HEK293 (cell line): ENCODE data around the gene COQ8A.

Experiments
- CTCF ChIA-PET: fragments of 350-600 bp; formaldehyde crosslinking; extraction: SDS; loops from one replicate; lab custom pipeline; 2021; ENCODE audit warnings: antibody characterized with exemption; lab: Yijun Ruan, JAX
- POLR2A ChIA-PET: fragments of 300-600 bp; formaldehyde crosslinking; extraction: SDS; loops from one replicate; lab custom pipeline; 2020; ENCODE audit warnings: antibody characterized with exemption, inconsistent platforms; lab: Yijun Ruan, JAX
- H3K27ac ChIP-seq: fragments of 200-500 bp; sonication (Bioruptor generic); 2 replicates; pipeline ENCODE4 v1.5.1; 2014; ENCODE audit warnings: low read depth, low read length, control low read depth, inconsistent platforms; ENCODE audit errors: extremely low read depth
- H3K36me3 ChIP-seq, 2 experiments: fragments of 200-500 bp in 1 of 2; sonication (Bioruptor generic) in 1 of 2; 1 replicate in 1 of 2; 2 replicates in 1 of 2; pipeline ENCODE4 v1.5.1; 2014 to 2017; ENCODE audit warnings: inconsistent platforms in 2 of 2, low read length in 2 of 2; ENCODE audit not compliant: control insufficient read depth in 2 of 2, insufficient read depth in 1 of 2
- H3K4me1 ChIP-seq: fragments of 200-500 bp; sonication (Bioruptor generic); 2 replicates; pipeline ENCODE4 v1.5.1; 2014; ENCODE audit warnings: mild to moderate bottlenecking, low read length, inconsistent platforms; ENCODE audit not compliant: control insufficient read depth, insufficient read depth
- H3K4me3 ChIP-seq: 2 replicates; pipeline ENCODE4 v1.5.1; 2011; ENCODE audit warnings: low read depth, mild to moderate bottlenecking, control low read depth, low read length, moderate library complexity
- H3K9me3 ChIP-seq: fragments of 200-500 bp; sonication (Bioruptor generic); 2 replicates; pipeline ENCODE4 v1.5.1; 2014; ENCODE audit warnings: low read depth, low read length, inconsistent platforms; ENCODE audit not compliant: control insufficient read depth, insufficient read depth
- FEZF1 ChIP-seq: fragments of 450-650 bp; formaldehyde crosslinking; IDR thresholded peaks from 2 replicates; pipeline ENCODE4 v1.5.1; 2016; ENCODE audit warnings: missing biosample characterization, missing genetic modification characterization
- REST ChIP-seq: fragments of 450-650 bp; formaldehyde crosslinking; IDR thresholded peaks from 2 replicates; pipeline ENCODE4 v1.5.1; 2016; ENCODE audit warnings: missing biosample characterization, missing genetic modification characterization
- TRIM28 ChIP-seq: IDR thresholded peaks from 2 replicates; pipeline ENCODE4 v1.6.1; 2011; ENCODE audit warnings: low read length, control low read depth, borderline replicate concordance
- ZBTB49 ChIP-seq: fragments of 450-650 bp; formaldehyde crosslinking; IDR thresholded peaks from 2 replicates; pipeline ENCODE4 v1.5.1; 2016; ENCODE audit warnings: missing biosample characterization, missing genetic modification characterization, low read depth
- ZFHX2 ChIP-seq: fragments of 450-650 bp; formaldehyde crosslinking; conservative IDR thresholded peaks from 2 replicates; pipeline ENCODE4 v1.5.1; 2016; ENCODE audit warnings: missing biosample characterization, missing genetic modification characterization
- ZFP37 ChIP-seq: fragments of 450-650 bp; formaldehyde crosslinking; IDR thresholded peaks from 2 replicates; pipeline ENCODE4 v1.5.1; 2016; ENCODE audit warnings: missing biosample characterization, missing genetic modification characterization
- ZNF10 ChIP-seq: fragments of 450-650 bp; formaldehyde crosslinking; IDR thresholded peaks from 2 replicates; pipeline ENCODE4 v1.5.1; 2017; ENCODE audit warnings: missing biosample characterization, missing genetic modification characterization
- ZNF133 ChIP-seq: fragments of 450-650 bp; formaldehyde crosslinking; IDR thresholded peaks from 2 replicates; pipeline ENCODE4 v1.5.1; 2016; ENCODE audit warnings: missing biosample characterization, missing genetic modification characterization
- ZNF148 ChIP-seq: fragments of 450-650 bp; formaldehyde crosslinking; IDR thresholded peaks from 2 replicates; pipeline ENCODE4 v1.5.0; 2017; ENCODE audit warnings: missing biosample characterization, missing genetic modification characterization, borderline replicate concordance
- ZNF155 ChIP-seq: fragments of 450-650 bp; formaldehyde crosslinking; IDR thresholded peaks from 2 replicates; pipeline ENCODE4 v1.5.1; 2016; ENCODE audit warnings: missing biosample characterization, missing genetic modification characterization
- ZNF174 ChIP-seq: fragments of 450-650 bp; formaldehyde crosslinking; IDR thresholded peaks from 2 replicates; pipeline ENCODE4 v1.5.0; 2017; ENCODE audit warnings: missing biosample characterization, mild to moderate bottlenecking, missing genetic modification characterization
- ZNF324 ChIP-seq: fragments of 450-650 bp; formaldehyde crosslinking; IDR thresholded peaks from 2 replicates; pipeline ENCODE4 v1.5.1; 2016; ENCODE audit warnings: missing biosample characterization, missing genetic modification characterization
- ZNF362 ChIP-seq: fragments of 450-650 bp; formaldehyde crosslinking; IDR thresholded peaks from 2 replicates; pipeline ENCODE4 v1.5.1; 2016; ENCODE audit warnings: missing biosample characterization, missing genetic modification characterization
- ZNF366 ChIP-seq: fragments of 450-650 bp; formaldehyde crosslinking; conservative IDR thresholded peaks from 2 replicates; pipeline ENCODE4 v1.5.1; 2016; ENCODE audit warnings: missing biosample characterization, missing genetic modification characterization
- ZNF596 ChIP-seq: fragments of 450-650 bp; IDR thresholded peaks from 2 replicates; pipeline ENCODE4 v1.5.0; 2018; ENCODE audit warnings: missing biosample characterization, mild to moderate bottlenecking, missing genetic modification characterization, moderate library complexity
- ZNF624 ChIP-seq: fragments of 450-650 bp; formaldehyde crosslinking; IDR thresholded peaks from 2 replicates; pipeline ENCODE4 v1.5.1; 2017; ENCODE audit warnings: missing biosample characterization, missing genetic modification characterization
- ZNF660 ChIP-seq: fragments of 450-650 bp; IDR thresholded peaks from 2 replicates; pipeline ENCODE4 v1.5.1; 2018; ENCODE audit warnings: missing biosample characterization, mild to moderate bottlenecking, missing genetic modification characterization
- ZNF664 ChIP-seq: fragments of 450-650 bp; formaldehyde crosslinking; IDR thresholded peaks from 2 replicates; pipeline ENCODE4 v1.5.1; 2016; ENCODE audit warnings: missing biosample characterization, missing genetic modification characterization
- ZNF747 ChIP-seq: fragments of 450-650 bp; formaldehyde crosslinking; IDR thresholded peaks from 2 replicates; pipeline ENCODE4 v1.5.1; 2016; ENCODE audit warnings: missing biosample characterization, missing genetic modification characterization
- ZNF785 ChIP-seq: fragments of 450-650 bp; formaldehyde crosslinking; IDR thresholded peaks from 2 replicates; pipeline ENCODE4 v1.5.1; 2016; ENCODE audit warnings: missing biosample characterization, missing genetic modification characterization
- ZNF791 ChIP-seq: fragments of 450-650 bp; formaldehyde crosslinking; IDR thresholded peaks from 2 replicates; pipeline ENCODE4 v1.5.1; 2016; ENCODE audit warnings: missing biosample characterization, missing genetic modification characterization
- ZNF843 ChIP-seq: fragments of 450-650 bp; formaldehyde crosslinking; IDR thresholded peaks from 2 replicates; pipeline ENCODE4 v1.5.1; 2016; ENCODE audit warnings: missing biosample characterization, missing genetic modification characterization
- ZSCAN5A ChIP-seq: fragments of 450-650 bp; formaldehyde crosslinking; IDR thresholded peaks from 2 replicates; pipeline ENCODE4 v1.5.1; 2016; ENCODE audit warnings: missing biosample characterization, missing genetic modification characterization
- TF ChIP-seq, protein P1 (sequence below): fragments of 450-650 bp; formaldehyde crosslinking; IDR thresholded peaks from 2 replicates; pipeline ENCODE4 v1.5.1; 2016; ENCODE audit warnings: missing biosample characterization, missing genetic modification characterization

The COQ8A gene

DNA sequence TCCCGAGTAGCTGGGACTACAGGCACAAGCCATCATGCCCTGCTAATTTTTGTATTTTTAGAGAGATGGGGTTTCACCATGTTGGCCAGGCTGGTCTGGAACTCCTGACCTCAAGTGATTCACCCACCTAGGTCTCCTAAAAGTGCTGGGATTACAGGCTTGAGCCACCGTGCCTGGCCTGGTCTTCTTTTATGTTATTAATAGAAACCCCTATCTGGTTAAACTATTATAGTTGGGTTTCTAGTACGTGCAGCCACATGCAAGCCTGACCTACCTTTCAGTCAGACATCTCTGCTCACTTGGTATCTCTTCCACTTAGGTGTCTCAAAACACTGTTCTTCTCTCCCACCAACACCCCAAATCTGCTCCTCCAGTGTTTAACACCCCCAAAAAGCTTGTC, 35.3 kb upstream of the COQ8A start:
- TF ChIP-seq ZNF664 (tag by site-specific recombination) (no peak), ZNF596 (tag by site-specific recombination) (no peak), ZSCAN5A (no peak), ZNF148 (tag by site-specific recombination) (no peak), FEZF1 (tag by site-specific recombination) (no peak), ZNF155 (no peak), ZNF324 (tag by site-specific recombination) (no peak), ZNF747 (tag by site-specific recombination) (no peak), ZNF10 (no peak), ZNF660 (tag by site-specific recombination) (no peak), ZNF133 (tag by site-specific recombination) (no peak), ZFP37 (tag by site-specific recombination) (no peak), ZNF624 (tag by site-specific recombination) (no peak), ZNF174 (tag by site-specific recombination) (no peak), ZNF843 (tag by site-specific recombination) (no peak), ZNF785 (no peak), ZBTB49 (no peak), ZNF791 (tag by site-specific recombination) (no peak)
- TF ChIP-seq, protein P1, sequence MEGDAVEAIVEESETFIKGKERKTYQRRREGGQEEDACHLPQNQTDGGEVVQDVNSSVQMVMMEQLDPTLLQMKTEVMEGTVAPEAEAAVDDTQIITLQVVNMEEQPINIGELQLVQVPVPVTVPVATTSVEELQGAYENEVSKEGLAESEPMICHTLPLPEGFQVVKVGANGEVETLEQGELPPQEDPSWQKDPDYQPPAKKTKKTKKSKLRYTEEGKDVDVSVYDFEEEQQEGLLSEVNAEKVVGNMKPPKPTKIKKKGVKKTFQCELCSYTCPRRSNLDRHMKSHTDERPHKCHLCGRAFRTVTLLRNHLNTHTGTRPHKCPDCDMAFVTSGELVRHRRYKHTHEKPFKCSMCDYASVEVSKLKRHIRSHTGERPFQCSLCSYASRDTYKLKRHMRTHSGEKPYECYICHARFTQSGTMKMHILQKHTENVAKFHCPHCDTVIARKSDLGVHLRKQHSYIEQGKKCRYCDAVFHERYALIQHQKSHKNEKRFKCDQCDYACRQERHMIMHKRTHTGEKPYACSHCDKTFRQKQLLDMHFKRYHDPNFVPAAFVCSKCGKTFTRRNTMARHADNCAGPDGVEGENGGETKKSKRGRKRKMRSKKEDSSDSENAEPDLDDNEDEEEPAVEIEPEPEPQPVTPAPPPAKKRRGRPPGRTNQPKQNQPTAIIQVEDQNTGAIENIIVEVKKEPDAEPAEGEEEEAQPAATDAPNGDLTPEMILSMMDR (tag by site-specific recombination), result no peak
- Histone ChIP-seq H3K4me1 (no peaks in the 10 kb centered on the region), H3K9me3 (no peaks in the 10 kb centered on the region), H3K4me3 (no peak overlapping the region), H3K36me3 (peaks cover 10 to 59% of the 10 kb centered on the region in 2 experiments), H3K27ac (no peak overlapping the region)
- POLR2A ChIA-PET, result no interaction called here
- CTCF ChIA-PET, result interaction anchor here (0.6 to 0.9 kb wide), 2 partner anchors 234 to 532 kb away, joined by 3 read pairs; no protein-coding TSS in a partner anchor

- H3K9me3 ChIP-seq, result no peaks in the 10 kb centered on the region
- TF ChIP-seq ZNF366 (no peak), ZNF362 (tag by site-specific recombination) (no peak), ZFHX2 (no peak), TRIM28 (no peak), FEZF1 (tag by site-specific recombination) (no peak), REST (tag by site-specific recombination) (no peak)
- TF ChIP-seq, all 188 proteins: peak for 0
- Histone ChIP-seq H3K4me3 (no peak overlapping the region), H3K36me3 (peaks cover 3 to 51% of the 10 kb centered on the region in 2 experiments), H3K27ac (no peak overlapping the region), H3K4me1 (no peaks in the 10 kb centered on the region)
- CTCF ChIA-PET, result interaction anchor here (0.6 to 1.1 kb wide), 2 partner anchors 12 to 441 kb away, joined by 3 to 7 read pairs; no protein-coding TSS in a partner anchor
- POLR2A ChIA-PET, result no interaction called here
These were observed 31.7 kb upstream of the COQ8A start for GRCh38 chr1:226908419-226908818.
